Left cardiac atrium (tissue), 4 donors: Measurements from ENCODE around the gene ZNF701. TPM values are rescaled to one million over a fixed set of nuclear protein-coding genes. Genes with fewer than 3 reads are reported as not detected.
"Not testable (repeated sequence)": the region's sequence is repeated elsewhere in the genome, so short reads cannot be mapped to it uniquely, and the experiment has no call there.

ENCODE experiments used
- ATAC-seq, 2 donors: fragments of 200-7000 bp; cut with Tn5 transposase; one replicate each; pipeline ENCODE4 v1.9.1; 2020; ENCODE audit warnings: mild to moderate bottlenecking in 2 of 2, moderate library complexity in 2 of 2
- DNase-seq: peaks from one replicate; pipeline ENCODE4 v3.0.0-alpha.2; 2020
- intact Hi-C, 2 donors: fragments of 100-400 bp; cut with DNase I; formaldehyde crosslinking; loops; one replicate each; pipeline versions ENCODE4 v1.14.1 to v1.15.1; 2022 to 2023
- total RNA-seq, 2 donors: library from RNA; stranded (reverse); fragmentation: NEBNext Ultra II Directional; extraction: Animal tissue kit (Norgen Biotek cat#: 25700); gene quantifications; one replicate each; pipeline ENCODE4 v1.2.1, GENCODE V29; 2021
- donor health status: DM: no; HTN: yes; CAD: no.
- donor health status: DM: no; HTN: yes; CAD: no; lungs with severe emphysema.
- donor health status: DM: yes; HTN: yes; CAD: no.
- donor health status: Dilated cardiomyopathy.

Gene ZNF701
- total RNA-seq, 2 donors from 2014 or later = 14.6 to 18.4 TPM

GRCh38 chr19:52622261-52622660, 52.2 kb downstream of the ZNF701 start:
- intact Hi-C loops = no loop called here
- no peak for ATAC-seq
- no peak for DNase-seq

DNA sequence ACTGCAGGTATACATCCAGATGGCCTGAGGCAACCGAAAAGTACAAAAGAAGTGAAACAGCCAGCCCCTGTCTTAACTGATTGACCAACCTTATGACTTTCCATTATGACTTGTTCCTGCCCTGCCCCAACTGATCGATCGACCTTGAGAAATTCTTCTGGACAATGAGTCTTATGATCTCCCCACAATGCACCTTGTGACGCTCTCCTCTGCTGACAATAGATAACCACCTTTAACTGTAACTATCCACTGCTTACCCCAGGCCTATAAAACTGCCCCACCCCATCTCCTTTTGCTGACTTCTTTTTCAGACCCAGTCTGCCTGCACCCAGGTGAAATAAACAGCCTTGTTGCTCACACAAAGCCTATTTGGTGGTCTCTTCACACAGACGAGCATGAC, 56.8 kb downstream of the ZNF701 start:
- intact Hi-C loops = no loop called here
- DNase-seq (no peak), ATAC-seq (no peak)

GRCh38 chr19:52627441-52627840, 57.4 kb downstream of the ZNF701 start:
- ATAC-seq, DNase-seq, intact Hi-C loops: not testable (repeated sequence)

DNA sequence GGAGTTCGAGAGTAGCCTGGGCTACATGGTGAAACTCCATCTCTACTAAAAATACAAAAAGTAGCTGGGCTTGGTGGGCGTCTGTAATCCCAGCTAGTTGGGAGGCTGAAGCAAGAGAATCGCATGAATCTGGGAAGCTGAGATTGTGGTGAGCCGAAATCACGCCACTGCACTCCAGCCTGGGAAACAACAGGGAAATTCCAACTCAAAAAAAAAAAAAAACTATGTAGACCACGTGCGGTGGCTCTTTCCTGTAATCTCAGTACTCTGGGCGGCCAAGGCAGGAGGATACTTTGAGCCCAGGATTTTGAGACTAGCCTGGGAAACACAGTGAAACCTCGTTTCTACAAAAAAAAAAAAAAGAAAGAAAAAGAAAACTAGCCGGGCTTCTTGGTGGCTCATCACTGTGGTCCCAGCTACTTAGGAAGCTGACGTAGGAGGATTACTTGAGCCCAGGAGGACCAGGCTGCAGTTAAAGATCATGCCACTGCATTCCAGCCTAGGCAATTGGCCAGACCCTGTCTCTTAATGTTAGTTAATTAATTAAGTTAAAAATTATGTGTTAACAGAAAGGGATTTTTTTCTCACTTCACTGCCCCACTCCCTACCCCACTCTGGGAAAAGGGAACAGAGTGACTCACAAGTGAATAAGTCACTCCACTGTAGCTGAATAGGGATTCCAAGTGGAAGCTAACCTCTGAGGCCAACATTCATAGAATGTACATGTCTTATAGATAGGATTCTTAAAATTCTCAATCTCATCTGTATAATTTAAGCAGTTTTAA, 65.9 kb downstream of the ZNF701 start:
- intact Hi-C loops = no loop called here
- DNase-seq (no peak), ATAC-seq (no peak)

Other genes starting within 250 kb of the ZNF701 start
- 1 to 10 TPM; 1.3 to 2.4 TPM for gene ZNF610, start 234.0 kb upstream of the ZNF701 start, total RNA-seq
- 10 to 100 TPM; 17.2 to 22.2 TPM for gene ZNF880, start 200.4 kb upstream of the ZNF701 start, total RNA-seq
- gene ZNF528, start 172.4 kb upstream of the ZNF701 start, total RNA-seq = 10 to 100 TPM; 13.7 to 17.0 TPM
- gene ZNF534, start 141.1 kb upstream of the ZNF701 start, total RNA-seq = under 1 TPM; 0.24 to 0.31 TPM
- gene ZNF578, start 116.7 kb upstream of the ZNF701 start, total RNA-seq = 1 to 10 TPM; 2.2 to 2.7 TPM
- 10 to 100 TPM; 25.1 to 29.3 TPM for gene ZNF808, start 42.6 kb upstream of the ZNF701 start, total RNA-seq
- 10 to 100 TPM; 18.2 to 19.3 TPM for gene ZNF83, start 68.1 kb downstream of the ZNF701 start, total RNA-seq
- gene ZNF611, start 164.8 kb downstream of the ZNF701 start, total RNA-seq = 10 to 100 TPM in 1 of 2 donors, 1 to 10 TPM in 1; 9.2 to 11.3 TPM
- gene ZNF600, start 216.5 kb downstream of the ZNF701 start, total RNA-seq = 1 to 10 TPM; 3.9 to 4.4 TPM